HEK293T (cell line): ENCODE results near the gene GTPBP8.

Source experiments
- CTCF ChIA-PET: fragments of 350-600 bp; formaldehyde crosslinking; extraction: SDS; loops from one replicate; lab custom pipeline; 2021; ENCODE audit warnings: antibody characterized with exemption, inconsistent platforms; lab: Yijun Ruan, JAX
- POLR2A ChIA-PET: fragments of 350-600 bp; formaldehyde crosslinking; extraction: SDS; loops from one replicate; lab custom pipeline; 2020; ENCODE audit warnings: antibody characterized with exemption, inconsistent platforms; lab: Yijun Ruan, JAX
- DNase-seq: peaks from one replicate; pipeline ENCODE4 v3.0.0; 2012; ENCODE audit warnings: mixed read lengths; ENCODE audit errors: extremely low spot score
- ARNT ChIP-seq: fragments of 450-650 bp; IDR thresholded peaks from 2 replicates; pipeline ENCODE4 v1.6.1; 2017; ENCODE audit warnings: mild to moderate bottlenecking
- BHLHE40 ChIP-seq: fragments of 450-650 bp; IDR thresholded peaks from 2 replicates; pipeline ENCODE4 v1.6.1; 2016; ENCODE audit warnings: mild to moderate bottlenecking, moderate library complexity, borderline replicate concordance
- CTBP1 ChIP-seq: fragments of 450-650 bp; IDR thresholded peaks from 2 replicates; pipeline ENCODE4 v1.6.1; 2016; ENCODE audit warnings: borderline replicate concordance
- ELF4 ChIP-seq: fragments of 450-650 bp; IDR thresholded peaks from 2 replicates; pipeline ENCODE4 v1.6.1; 2017; ENCODE audit warnings: antibody characterized with exemption
- FOXA1 ChIP-seq: fragments of 450-650 bp; IDR thresholded peaks from 2 replicates; pipeline ENCODE4 v1.6.1; 2016; ENCODE audit warnings: mild to moderate bottlenecking
- FOXK2 ChIP-seq: fragments of 450-650 bp; IDR thresholded peaks from 2 replicates; pipeline ENCODE4 v1.6.1; 2016; ENCODE audit warnings: mild to moderate bottlenecking
- FOXM1 ChIP-seq: fragments of 450-650 bp; IDR thresholded peaks from 2 replicates; pipeline ENCODE4 v1.6.1; 2017; ENCODE audit warnings: mild to moderate bottlenecking, borderline replicate concordance
- HDGF ChIP-seq: fragments of 450-650 bp; IDR thresholded peaks from 2 replicates; pipeline ENCODE4 v1.6.1; 2017; ENCODE audit warnings: antibody characterized with exemption, borderline replicate concordance
- L3MBTL2 ChIP-seq: fragments of 450-650 bp; conservative IDR thresholded peaks from 2 replicates; pipeline ENCODE4 v1.6.1; 2016; ENCODE audit warnings: mild to moderate bottlenecking
- LEF1 ChIP-seq: fragments of 450-650 bp; IDR thresholded peaks from 2 replicates; pipeline ENCODE4 v1.6.1; 2017; ENCODE audit warnings: mild to moderate bottlenecking, borderline replicate concordance
- NFRKB ChIP-seq: fragments of 450-650 bp; IDR thresholded peaks from 2 replicates; pipeline ENCODE4 v1.6.1; 2016; ENCODE audit warnings: mild to moderate bottlenecking, moderate library complexity
- PKNOX1 ChIP-seq: fragments of 450-650 bp; IDR thresholded peaks from 2 replicates; pipeline ENCODE4 v1.6.1; 2016
- SP1 ChIP-seq: fragments of 450-650 bp; IDR thresholded peaks from 2 replicates; pipeline ENCODE4 v1.6.1; 2017
- SUZ12 ChIP-seq: fragments of 450-650 bp; IDR thresholded peaks from 2 replicates; pipeline ENCODE4 v1.6.1; 2016; ENCODE audit warnings: mild to moderate bottlenecking
- TARDBP ChIP-seq: fragments of 450-650 bp; IDR thresholded peaks from 2 replicates; pipeline ENCODE4 v1.6.1; 2016
- ZNF384 ChIP-seq: fragments of 450-650 bp; IDR thresholded peaks from 2 replicates; pipeline ENCODE4 v1.6.1; 2016

The GTPBP8 gene

GRCh38 chr3:112966633-112967032, 24.2 kb upstream of the GTPBP8 start:
- CTCF ChIA-PET, result interaction anchor here (0.9 kb wide), 1 partner anchor 13 kb away, joined by 4 read pairs; no protein-coding TSS in a partner anchor
- POLR2A ChIA-PET, result no interaction called here
- no peak for DNase-seq
- TF ChIP-seq FOXA1 (no peak), TARDBP (no peak), LEF1 (no peak), FOXM1 (no peak), CTBP1 (no peak), SP1 (no peak), SUZ12 (no peak), HDGF (no peak), BHLHE40 (no peak)

- DNase-seq, result no peak
- no peak for TF ChIP-seq PKNOX1
- TF ChIP-seq FOXK2, result no peak
- no peak for TF ChIP-seq HDGF
- no peak for TF ChIP-seq L3MBTL2
- TF ChIP-seq LEF1, result no peak
- TF ChIP-seq SP1, result no peak
- no peak for TF ChIP-seq NFRKB
- no peak for TF ChIP-seq ELF4
- no peak for TF ChIP-seq FOXM1
- POLR2A ChIA-PET, result interaction anchor here (0.7 kb wide), 1 partner anchor 217 kb away, joined by 3 read pairs; no protein-coding TSS in a partner anchor
- CTCF ChIA-PET, result no interaction called here
Measured at GRCh38 chr3:112967425-112967824, 23.4 kb upstream of the GTPBP8 start.

- TF ChIP-seq ELF4, result no peak
- TF ChIP-seq BHLHE40, result no peak
- no peak for TF ChIP-seq FOXA1
- TF ChIP-seq LEF1, result no peak
- ChIA-PET CTCF (no interaction called here), POLR2A (no interaction called here)
- DNase-seq, result no peak
Measured at GRCh38 chr3:112967828-112968227, 23.0 kb upstream of the GTPBP8 start.

GRCh38 chr3:112972158-112972557, 18.6 kb upstream of the GTPBP8 start:
- no peak for DNase-seq
- POLR2A ChIA-PET, result no interaction called here
- CTCF ChIA-PET, result interaction anchor here (1.0 kb wide), 1 partner anchor 237 kb away, joined by 3 read pairs; no protein-coding TSS in a partner anchor
- TF ChIP-seq SUZ12 (no peak), FOXA1 (no peak), L3MBTL2 (no peak), CTBP1 (no peak), PKNOX1 (no peak), ZNF384 (no peak), LEF1 (no peak), ARNT (no peak), TARDBP (no peak), FOXK2 (no peak), ELF4 (no peak), HDGF (no peak), FOXM1 (no peak), SP1 (no peak), BHLHE40 (no peak), NFRKB (no peak)

GRCh38 chr3:112973325-112974177, 17.2 kb upstream of the GTPBP8 start:
- ChIA-PET CTCF (interaction anchor here (0.8 to 1.0 kb wide), 2 partner anchors 239 to 390 kb away, joined by 3 read pairs; no protein-coding TSS in a partner anchor), POLR2A (no interaction called here)
- no peak for DNase-seq

GRCh38 chr3:112974178-112974517, 16.6 kb upstream of the GTPBP8 start:
- POLR2A ChIA-PET, result no interaction called here
- no peak for DNase-seq
- CTCF ChIA-PET, result interaction anchor here (0.8 kb wide), 1 partner anchor 391 kb away, joined by 3 read pairs; no protein-coding TSS in a partner anchor
- no peak for TF ChIP-seq ELF4

More at GRCh38 chr3:112973325-112974177, 17.2 kb upstream of the GTPBP8 start:
- TF ChIP-seq FOXM1, result no peak
- no peak for TF ChIP-seq CTBP1
- no peak for TF ChIP-seq FOXA1
- TF ChIP-seq ZNF384, result no peak
- TF ChIP-seq ELF4, result no peak
- no peak for TF ChIP-seq LEF1
- no peak for TF ChIP-seq NFRKB
- TF ChIP-seq SP1, result no peak
- TF ChIP-seq BHLHE40, result no peak

- TF ChIP-seq FOXA1 (no peak), SP1 (no peak), SUZ12 (no peak), CTBP1 (no peak), TARDBP (no peak), LEF1 (no peak), ELF4 (no peak), L3MBTL2 (no peak)
- DNase-seq, result no peak
- ChIA-PET CTCF (no interaction called here), POLR2A (no interaction called here)
Measured at GRCh38 chr3:112974894-112975293, 15.9 kb upstream of the GTPBP8 start, which contains the start of gene CD200R1. CD200R1 (minus strand) TSS chr3:112975103; CDS start chr3:112974857, 246 bp downstream.
